Measurements from ENCODE around the gene TTC28. TPM values are rescaled to one million over a fixed set of nuclear protein-coding genes. Genes with fewer than 3 reads are reported as not detected.
"Not testable (repeated sequence)": the region's sequence is repeated elsewhere in the genome, so short reads cannot be mapped to it uniquely, and the experiment has no call there.

TTC28 gene
- 10 to 100 TPM; 22.1 to 29.8 (median 26.0) TPM for polyA plus RNA-seq (ENCODE audit: insufficient read length in 3 of 3)

- peak; percentile 47 to 78 (median 69) for DNase-seq (ENCODE audit: low read depth in 3 of 3, low spot score in 2 of 3)
Measured at GRCh38 chr22:28679611-28680287, at the start of gene TTC28. TSS of gene TTC28 (minus strand) at chr22:28679840. CDS start at chr22:28679723, 117 bp downstream.

GRCh38 chr22:28728621-28729313 lies 49.1 kb upstream of the TTC28 start:
- DNase-seq (ENCODE audit: low read depth in 3 of 3, low spot score in 2 of 3) = no peak

GRCh38 chr22:28728002-28728401 lies 48.4 kb upstream of the TTC28 start:
- DNase-seq (ENCODE audit: low read depth in 3 of 3, low spot score in 2 of 3) = no peak

- DNase-seq (ENCODE audit: low read depth in 3 of 3, low spot score in 2 of 3) = no peak
Measured at GRCh38 chr22:28718044-28718443, 38.4 kb upstream of the TTC28 start.

- no peak for DNase-seq (ENCODE audit: low read depth in 3 of 3, low spot score in 2 of 3)
Measured at GRCh38 chr22:28716686-28717085, 37.0 kb upstream of the TTC28 start.

- no peak for DNase-seq (ENCODE audit: low read depth in 3 of 3, low spot score in 2 of 3)
Measured at GRCh38 chr22:28715611-28716010, 36.0 kb upstream of the TTC28 start.

- no peak for DNase-seq (ENCODE audit: low read depth in 3 of 3, low spot score in 2 of 3)
Measured at GRCh38 chr22:28714043-28714628, 34.5 kb upstream of the TTC28 start.

GRCh38 chr22:28711820-28712777 lies 32.5 kb upstream of the TTC28 start:
- DNase-seq (ENCODE audit: low read depth in 3 of 3, low spot score in 2 of 3) = no peak

- DNase-seq (ENCODE audit: low read depth in 3 of 3, low spot score in 2 of 3) = no peak
Measured at GRCh38 chr22:28711341-28711740, 31.7 kb upstream of the TTC28 start.

- no peak for DNase-seq (ENCODE audit: low read depth in 3 of 3, low spot score in 2 of 3)
Measured at GRCh38 chr22:28710576-28711191, 31.0 kb upstream of the TTC28 start.

- no peak for DNase-seq (ENCODE audit: low read depth in 3 of 3, low spot score in 2 of 3)
Measured at GRCh38 chr22:28710107-28710506, 30.5 kb upstream of the TTC28 start.

GRCh38 chr22:28706845-28707244 lies 27.2 kb upstream of the TTC28 start:
- no peak for DNase-seq (ENCODE audit: low read depth in 3 of 3, low spot score in 2 of 3)

- DNase-seq (ENCODE audit: low read depth in 3 of 3, low spot score in 2 of 3) = no peak
Measured at GRCh38 chr22:28703436-28703835, 23.8 kb upstream of the TTC28 start.

- no peak for DNase-seq (ENCODE audit: low read depth in 3 of 3, low spot score in 2 of 3)
Measured at GRCh38 chr22:28702891-28703290, 23.3 kb upstream of the TTC28 start.

GRCh38 chr22:28693041-28693760 lies 13.6 kb upstream of the TTC28 start:
- not testable (repeated sequence) for DNase-seq (ENCODE audit: low read depth in 3 of 3, low spot score in 2 of 3)

- not testable (repeated sequence) for DNase-seq (ENCODE audit: low read depth in 3 of 3, low spot score in 2 of 3)
Measured at GRCh38 chr22:28689796-28690195, 10.2 kb upstream of the TTC28 start.

- not testable (repeated sequence) for DNase-seq (ENCODE audit: low read depth in 3 of 3, low spot score in 2 of 3)
Measured at GRCh38 chr22:28682966-28683365, 3.3 kb upstream of the TTC28 start.

GRCh38 chr22:28680813-28681490 lies 1.3 kb upstream of the TTC28 start:
- not testable (repeated sequence) for DNase-seq (ENCODE audit: low read depth in 3 of 3, low spot score in 2 of 3)

All from right renal cortex interstitium (tissue), 3 donors.